ENCODE results near the gene MCUB. TPM values are rescaled to one million over a fixed set of nuclear protein-coding genes. Genes with fewer than 3 reads are reported as not detected.

MCUB gene
- total and polyA plus RNA-seq, 2 of the 13 experiments (the other 11 are each of a cell fraction or from before 2014, with no cell fraction given), result 0.95 to 2.2 TPM

- TF ChIP-seq ZNF543 (CRISPR knock-in tag; IDR thresholded peaks at IDR 0.05) (0 out of 2 replicates have a peak, but pooled peaks have one; percentile 53), ISL2 (CRISPR knock-in tag; IDR thresholded peaks at IDR 0.05) (no peak), ARHGAP35 (CRISPR knock-in tag; IDR thresholded peaks at IDR 0.05; ENCODE audit: borderline replicate concordance) (0 out of 2 replicates have a peak, but pooled peaks have one; percentile 19), ZNF737 (CRISPR knock-in tag; IDR thresholded peaks at IDR 0.05; ENCODE audit: borderline replicate concordance) (no peak), PAWR (CRISPR knock-in tag; IDR thresholded peaks at IDR 0.05; ENCODE audit: borderline replicate concordance) (no peak), BORCS8-MEF2B (CRISPR knock-in tag; IDR thresholded peaks at IDR 0.05) (peak; percentile 37; the same call in 1 of the 2 replicates), SNAI1 (CRISPR knock-in tag; IDR thresholded peaks at IDR 0.05; ENCODE audit: borderline replicate concordance) (peak; percentile 1; the same call in 1 of the 2 replicates), ZNF598 (CRISPR knock-in tag; IDR thresholded peaks at IDR 0.05; ENCODE audit: borderline replicate concordance) (no peak), TEF (CRISPR knock-in tag; IDR thresholded peaks at IDR 0.05) (no peak), TRIM24 (CRISPR knock-in tag; IDR thresholded peaks at IDR 0.05) (no peak), PHB2 (IDR thresholded peaks at IDR 0.05; ENCODE audit: partially characterized antibody) (no peak), ZNF235 (CRISPR knock-in tag; IDR thresholded peaks at IDR 0.05; ENCODE audit: borderline replicate concordance) (no peak), ZNF513 (CRISPR knock-in tag; conservative IDR thresholded peaks at IDR 0.05) (no peak), GABPB1 (CRISPR knock-in tag; IDR thresholded peaks at IDR 0.05) (peak; percentile 41; the same call in 1 of the 2 replicates), EP300 (IDR thresholded peaks at IDR 0.05; ENCODE audit: low read depth in 2 of 2, low read length in 2 of 2) (no peak), EP300 (CRISPR knock-in tag; IDR thresholded peaks at IDR 0.05; ENCODE audit: borderline replicate concordance) (no peak), PATZ1 (CRISPR knock-in tag; IDR thresholded peaks at IDR 0.05) (no peak), ZNF770 (CRISPR knock-in tag; IDR thresholded peaks at IDR 0.05) (peak; percentile 39; the same call in 1 of the 2 replicates), YEATS2 (CRISPR knock-in tag; IDR thresholded peaks at IDR 0.05; ENCODE audit: borderline replicate concordance) (no peak), ZNF660 (CRISPR knock-in tag; IDR thresholded peaks at IDR 0.05; ENCODE audit: borderline replicate concordance, low read depth) (no peak), ZNF7 (CRISPR knock-in tag; IDR thresholded peaks at IDR 0.05) (no peak), THAP11 (CRISPR knock-in tag; IDR thresholded peaks at IDR 0.05) (0 out of 2 replicates have a peak, but pooled peaks have one; percentile 20), CCDC6 (CRISPR knock-in tag; IDR thresholded peaks at IDR 0.05) (peak; percentile 76; the same call in 1 of the 2 replicates), BRCA1 (CRISPR knock-in tag; IDR thresholded peaks at IDR 0.05) (no peak)
Observed at GRCh38 chr4:109559983-109560686, at the start of gene MCUB (continued).
